H1 (cell line): ENCODE results near the gene GPR37. TPM values are rescaled to one million over a fixed set of nuclear protein-coding genes. Genes with fewer than 3 reads are reported as not detected.

Experiments used
- CTCF ChIA-PET: fragments of 300-600 bp; sonication (Branson Sonifier 250); formaldehyde crosslinking; loops from one replicate; lab custom pipeline; 2021; ENCODE audit not compliant: partially characterized antibody; lab: Charles Lee
- POLR2A ChIA-PET: fragments of 300-600 bp; sonication (Branson Sonifier 250); formaldehyde crosslinking; loops from one replicate; lab custom pipeline; 2021; ENCODE audit warnings: inconsistent platforms; ENCODE audit not compliant: partially characterized antibody; lab: Charles Lee
- DNase-seq, 2 experiments: peaks; one replicate each; pipeline versions ENCODE4 v3.0.0 to v3.0.0-alpha.2; 2010 to 2022; ENCODE audit warnings: low spot score in 2 of 2, low read depth in 1 of 2, mixed read lengths in 1 of 2
- FAIRE-seq: peaks from 2 replicates; lab custom pipeline; 2011; peaks lifted over from hg19 to GRCh38; lab: Jason Lieb, UNC
- H2AFZ ChIP-seq: 2 replicates; pipeline ENCODE4 v1.8.1; 2012; ENCODE audit warnings: low read length, inconsistent platforms
- H2AK5ac ChIP-seq: 2 replicates; pipeline ENCODE4 v1.6.1; 2013; ENCODE audit warnings: low read depth, low read length
- H2BK120ac ChIP-seq: replicated peaks from 2 replicates; pipeline ENCODE3; 2013; ENCODE audit warnings: low read depth, low read length, inconsistent platforms
- H2BK12ac ChIP-seq: 2 replicates; pipeline ENCODE4 v1.6.1; 2013; ENCODE audit warnings: low read depth, low read length
- H2BK15ac ChIP-seq: 2 replicates; pipeline ENCODE4 v1.6.1; 2013; ENCODE audit warnings: low read length
- H2BK20ac ChIP-seq: 2 replicates; pipeline ENCODE4 v1.6.1; 2013; ENCODE audit warnings: low read length
- H2BK5ac ChIP-seq: 2 replicates; pipeline ENCODE4 v1.6.1; 2013; ENCODE audit warnings: low read depth, low read length
- H3K14ac ChIP-seq: 2 replicates; pipeline ENCODE4 v1.6.1; 2013; ENCODE audit warnings: inconsistent platforms; ENCODE audit not compliant: insufficient read length
- H3K18ac ChIP-seq: 2 replicates; pipeline ENCODE4 v1.6.1; 2013; ENCODE audit warnings: low read length; ENCODE audit errors: extremely low read depth
- H3K23ac ChIP-seq: 2 replicates; pipeline ENCODE4 v1.6.1; 2013; ENCODE audit warnings: inconsistent platforms; ENCODE audit not compliant: insufficient read length
- H3K23me2 ChIP-seq: 2 replicates; pipeline ENCODE4 v1.6.1; 2013; ENCODE audit warnings: low read depth, low read length
- H3K27ac ChIP-seq: 2 replicates; pipeline ENCODE4 v1.6.1; 2011; ENCODE audit warnings: low read depth, low read length, inconsistent platforms
- H3K27me3 ChIP-seq, 4 experiments: replicated peaks in 1 of 4; 1 replicate in 1 of 4; 2 replicates in 3 of 4; pipeline versions ENCODE4 v1.6.1 to v1.8.1; 2011 to 2013; ENCODE audit warnings: low read length in 3 of 4, mild to moderate bottlenecking in 3 of 4, inconsistent platforms in 2 of 4, mixed read lengths in 2 of 4, moderate library complexity in 1 of 4; ENCODE audit not compliant: control insufficient read depth in 3 of 4, insufficient read depth in 3 of 4; ENCODE audit errors: extremely low read depth in 1 of 4
- H3K36me3 ChIP-seq, 4 experiments: 2 replicates each; pipeline versions ENCODE4 v1.6.1 to v1.8.1; 2011 to 2013; ENCODE audit warnings: mild to moderate bottlenecking in 4 of 4, low read length in 3 of 4, moderate library complexity in 2 of 4, control low read depth in 1 of 4, inconsistent platforms in 1 of 4; ENCODE audit not compliant: insufficient read depth in 4 of 4, control insufficient read depth in 2 of 4
- H3K4ac ChIP-seq: replicated peaks from 2 replicates; pipeline ENCODE3; 2013; ENCODE audit warnings: low read length, low read depth, mixed read lengths, inconsistent platforms; ENCODE audit not compliant: insufficient read length
- H3K4me1 ChIP-seq, 4 experiments: replicated peaks in 1 of 4; 1 replicate in 1 of 4; 2 replicates in 3 of 4; pipeline versions ENCODE4 v1.6.1 to v1.8.1; 2011 to 2013; ENCODE audit warnings: low read length in 3 of 4, inconsistent platforms in 2 of 4, mixed read lengths in 1 of 4; ENCODE audit not compliant: insufficient read depth in 4 of 4, control insufficient read depth in 3 of 4
- H3K4me2 ChIP-seq, 2 experiments: 2 replicates each; pipeline versions ENCODE4 v1.6.1 to v1.8.1; 2011 to 2013; ENCODE audit warnings: low read depth in 2 of 2, low read length in 2 of 2, control low read depth in 1 of 2, inconsistent platforms in 1 of 2, mild to moderate bottlenecking in 1 of 2; ENCODE audit not compliant: insufficient read depth in 1 of 2
- H3K4me3 ChIP-seq, 4 experiments: fragments of 200-600, 300-600 bp in 1 of 4; sonication (generic), shearing (Covaris generic), sonication (Bioruptor Twin) in 1 of 4; 2 replicates each; pipeline versions ENCODE4 v1.5.1 to v1.8.1; 2011 to 2016; ENCODE audit warnings: low read length in 4 of 4, low read depth in 3 of 4, control low read depth in 2 of 4, inconsistent platforms in 2 of 4, mild to moderate bottlenecking in 2 of 4, mixed read lengths in 1 of 4, moderate library complexity in 1 of 4; ENCODE audit not compliant: insufficient read depth in 2 of 4; ENCODE audit errors: extremely low read depth in 1 of 4
- H3K56ac ChIP-seq: replicated peaks from 2 replicates; pipeline ENCODE3; 2013; ENCODE audit warnings: low read depth, mild to moderate bottlenecking, mixed read lengths, low read length, inconsistent platforms; ENCODE audit not compliant: insufficient read length
- H3K79me1 ChIP-seq: 2 replicates; pipeline ENCODE4 v1.6.1; 2013; ENCODE audit warnings: low read depth, low read length, control low read depth
- H3K79me2 ChIP-seq, 2 experiments: 2 replicates each; pipeline versions ENCODE4 v1.6.1 to v1.8.1; 2012 to 2013; ENCODE audit warnings: low read length in 2 of 2, mild to moderate bottlenecking in 2 of 2, inconsistent platforms in 1 of 2; ENCODE audit not compliant: insufficient read depth in 2 of 2, control insufficient read depth in 1 of 2
- H3K9ac ChIP-seq, 4 experiments: replicated peaks in 1 of 4; 1 replicate in 1 of 4; 2 replicates in 3 of 4; pipeline versions ENCODE4 v1.6.1 to v1.8.1; 2011 to 2013; ENCODE audit warnings: low read depth in 3 of 4, low read length in 3 of 4, control low read depth in 2 of 4, mild to moderate bottlenecking in 2 of 4, moderate library complexity in 2 of 4, inconsistent platforms in 1 of 4; ENCODE audit errors: extremely low read depth in 1 of 4
- H3K9me3 ChIP-seq, 2 experiments: 2 replicates each; pipeline versions ENCODE4 v1.6.1 to v1.8.1; 2012 to 2013; ENCODE audit warnings: mild to moderate bottlenecking in 2 of 2, moderate library complexity in 2 of 2, control low read depth in 1 of 2, inconsistent platforms in 1 of 2, low read depth in 1 of 2, low read length in 1 of 2, mixed read lengths in 1 of 2; ENCODE audit not compliant: insufficient read depth in 2 of 2
- H4K20me1 ChIP-seq, 2 experiments: replicated peaks in 1 of 2; 2 replicates each; pipeline versions ENCODE3 to v1.8.1; 2011 to 2013; ENCODE audit warnings: inconsistent platforms in 2 of 2, low read length in 2 of 2, mild to moderate bottlenecking in 1 of 2; ENCODE audit not compliant: insufficient read depth in 2 of 2, control insufficient read depth in 1 of 2
- H4K5ac ChIP-seq: 2 replicates; pipeline ENCODE4 v1.6.1; 2013; ENCODE audit warnings: low read length, low read depth, mixed read lengths, inconsistent platforms; ENCODE audit not compliant: insufficient read length
- H4K8ac ChIP-seq: 2 replicates; pipeline ENCODE4 v1.8.0; 2013; ENCODE audit warnings: mild to moderate bottlenecking, moderate library complexity, low read length, inconsistent platforms; ENCODE audit not compliant: insufficient read depth; ENCODE audit errors: extremely low read depth
- H4K91ac ChIP-seq: replicated peaks from 2 replicates; pipeline ENCODE3; 2013; ENCODE audit warnings: low read length, mixed read lengths, inconsistent platforms; ENCODE audit not compliant: insufficient read length
- POLR2AphosphoS5 ChIP-seq: IDR thresholded peaks from 2 replicates; pipeline ENCODE4 v1.6.1; 2011; ENCODE audit warnings: low read depth, low read length
- polyA plus RNA-seq, 7 experiments: library from polyadenylated mRNA; depleted of rRNA in 3 of 7; stranded (reverse) in 5 of 7; unstranded in 2 of 7; fragments of >200 nt in 5 of 7; fragments of 200-250 nt in 2 of 7; gene quantifications; 1 replicate in 5 of 7; 2 replicates in 1 of 7; 4 replicates in 1 of 7; pipeline versions ENCODE4 v1.2.1 to v1.2.3, GENCODE V29; 2011 to 2013; ENCODE audit warnings: missing spikeins in 2 of 7, mixed read lengths in 2 of 7
- total RNA-seq: library from RNA; stranded (reverse); fragmentation: NEBNext Ultra II Directional; extraction: Animal tissue kit (Norgen Biotek cat#: 25700); gene quantifications from 2 replicates; pipeline ENCODE4 v1.2.1, GENCODE V29; 2021

GPR37 gene
- total and polyA plus RNA-seq, 2 of the 8 experiments (the other 6 are each of a cell fraction or from before 2014, with no cell fraction given), result 1.5 to 17.4 TPM

DNA sequence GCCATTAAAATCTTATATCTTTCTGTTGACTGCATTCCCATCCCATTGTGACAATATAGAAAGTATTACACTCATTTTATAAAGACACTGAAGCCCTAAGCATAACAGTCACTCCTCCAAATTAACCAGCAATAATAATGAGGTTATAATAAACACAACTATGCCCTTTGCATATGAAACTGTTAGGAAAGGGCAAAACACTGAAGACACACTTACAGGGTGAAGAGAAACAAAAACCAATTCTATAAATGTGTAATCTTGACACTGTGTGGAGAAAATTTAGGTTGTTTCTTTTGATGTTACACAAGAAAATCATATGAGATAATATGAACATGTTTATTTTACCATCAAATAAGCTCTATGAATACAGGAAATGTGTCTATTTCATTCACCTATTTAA is 14.0 kb upstream of the GPR37 start:
- no peak overlapping the region for H3K4me2 ChIP-seq
- H3K9ac ChIP-seq, result no peak overlapping the region
- H3K14ac ChIP-seq, result no peak overlapping the region
- no peak overlapping the region for H2BK12ac ChIP-seq
- H2BK20ac ChIP-seq, result no peak overlapping the region
- no peak overlapping the region for H2AK5ac ChIP-seq
- DNase-seq, result no peak
- no peaks in the 10 kb centered on the region for H3K79me2 ChIP-seq
- H3K4ac ChIP-seq, result no peak overlapping the region
- no peak overlapping the region for H3K4me3 ChIP-seq
- no peak overlapping the region for H3K23ac ChIP-seq
- H2BK120ac ChIP-seq, result no peak overlapping the region
- H2BK5ac ChIP-seq, result no peak overlapping the region
- no peak for TF ChIP-seq POLR2AphosphoS5
- H4K8ac ChIP-seq, result no peak overlapping the region
- no peak overlapping the region for H2AFZ ChIP-seq
- H3K56ac ChIP-seq, result no peak overlapping the region
- no peak overlapping the region for H2BK15ac ChIP-seq
- no peaks in the 10 kb centered on the region for H3K27me3 ChIP-seq
- no peak overlapping the region for H3K18ac ChIP-seq
- POLR2A ChIA-PET, result no interaction called here
- FAIRE-seq, result no peak
- CTCF ChIA-PET, result interaction anchor here (0.6 to 2.0 kb wide), 5 partner anchors 11 to 504 kb away, joined by 3 to 8 read pairs (median 3); partner anchors contain the start of gene GPR37
- peaks cover 2% of the 10 kb centered on the region; the same call in 1 of the 2 replicates for H3K23me2 ChIP-seq
- no peaks in the 10 kb centered on the region for H3K79me1 ChIP-seq
- no peaks in the 10 kb centered on the region for H4K20me1 ChIP-seq
- no peaks in the 10 kb centered on the region for H3K36me3 ChIP-seq
- H4K91ac ChIP-seq, result no peak overlapping the region
- peaks cover 0 to 4% (median 3%) of the 10 kb centered on the region in 4 experiments; a peak in 5 of 7 replicates for H3K4me1 ChIP-seq
- H3K27ac ChIP-seq, result no peak overlapping the region
- H3K9me3 ChIP-seq, result no peaks in the 10 kb centered on the region
- H4K5ac ChIP-seq, result no peak overlapping the region
